ENCODE measurements around the gene CALHM4. TPM values are rescaled to one million over a fixed set of nuclear protein-coding genes. Genes with fewer than 3 reads are reported as not detected.

CALHM4 gene
- total and polyA plus RNA-seq, 2 donors (not counting 1 experiment from before 2014, with no cell fraction given) = not detected

DNA sequence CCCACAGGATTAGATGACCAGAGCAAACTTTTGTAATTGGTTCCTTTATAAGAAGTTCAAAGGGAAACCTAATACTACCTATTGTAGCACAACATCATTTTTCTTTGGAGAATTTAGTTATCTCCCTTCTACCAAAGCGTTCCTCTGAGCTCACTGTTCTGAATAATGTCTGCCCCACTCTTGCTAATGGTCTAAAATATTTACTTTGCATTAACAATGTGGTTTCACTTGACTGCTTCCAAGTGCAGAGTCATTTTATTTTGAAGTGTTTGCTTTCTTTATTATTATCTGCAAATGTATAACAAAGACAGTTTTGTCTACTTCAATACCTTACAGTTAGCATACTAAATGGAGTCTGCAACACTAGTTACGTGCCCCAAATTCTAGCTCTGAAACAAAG lies 23.1 kb upstream of the CALHM4 start:
- Histone ChIP-seq H3K4me1 (ENCODE audit: control insufficient read depth, extremely low read depth, insufficient read depth, low read length) (peaks cover 3% of the 10 kb centered on the region), H3K4me3 (replicated peaks in 1 of 4; ENCODE audit: control extremely low read depth in 1 of 4, insufficient read depth in 1 of 4, low read depth in 3 of 4, low read length in 4 of 4) (no peak overlapping the region), H3K79me2 (ENCODE audit: control insufficient read depth, insufficient read depth, low read length) (no peaks in the 10 kb centered on the region), H3K27me3 (ENCODE audit: control insufficient read depth, insufficient read depth, low read length) (no peaks in the 10 kb centered on the region), H2AFZ (ENCODE audit: low read length) (no peak overlapping the region), H3K36me3 (ENCODE audit: control insufficient read depth, insufficient read depth, low read length) (no peaks in the 10 kb centered on the region), H3K9ac (ENCODE audit: insufficient read depth, low read length) (no peak overlapping the region), H3K27ac (ENCODE audit: insufficient read depth, low read length) (no peak overlapping the region), H4K20me1 (ENCODE audit: control insufficient read depth, extremely low read depth, insufficient read depth, low read length) (no peaks in the 10 kb centered on the region), H3K9me3 (ENCODE audit: control insufficient read depth, insufficient read depth, low read depth, low read length) (no peaks in the 10 kb centered on the region), H3K4me2 (ENCODE audit: extremely low read depth, insufficient read depth, low read length) (no peak overlapping the region)
- DNase-seq (ENCODE audit: low read depth in 2 of 2) = peak; percentile 41 to 71
- TF ChIP-seq EZH2 (IDR thresholded peaks at IDR 0.05; ENCODE audit: low read length, missing control alignments) = no peak
- TF ChIP-seq, protein P1, sequence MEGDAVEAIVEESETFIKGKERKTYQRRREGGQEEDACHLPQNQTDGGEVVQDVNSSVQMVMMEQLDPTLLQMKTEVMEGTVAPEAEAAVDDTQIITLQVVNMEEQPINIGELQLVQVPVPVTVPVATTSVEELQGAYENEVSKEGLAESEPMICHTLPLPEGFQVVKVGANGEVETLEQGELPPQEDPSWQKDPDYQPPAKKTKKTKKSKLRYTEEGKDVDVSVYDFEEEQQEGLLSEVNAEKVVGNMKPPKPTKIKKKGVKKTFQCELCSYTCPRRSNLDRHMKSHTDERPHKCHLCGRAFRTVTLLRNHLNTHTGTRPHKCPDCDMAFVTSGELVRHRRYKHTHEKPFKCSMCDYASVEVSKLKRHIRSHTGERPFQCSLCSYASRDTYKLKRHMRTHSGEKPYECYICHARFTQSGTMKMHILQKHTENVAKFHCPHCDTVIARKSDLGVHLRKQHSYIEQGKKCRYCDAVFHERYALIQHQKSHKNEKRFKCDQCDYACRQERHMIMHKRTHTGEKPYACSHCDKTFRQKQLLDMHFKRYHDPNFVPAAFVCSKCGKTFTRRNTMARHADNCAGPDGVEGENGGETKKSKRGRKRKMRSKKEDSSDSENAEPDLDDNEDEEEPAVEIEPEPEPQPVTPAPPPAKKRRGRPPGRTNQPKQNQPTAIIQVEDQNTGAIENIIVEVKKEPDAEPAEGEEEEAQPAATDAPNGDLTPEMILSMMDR (conservative IDR thresholded peaks at IDR 0.05 in 1 of 2, IDR thresholded peaks at IDR 0.05 in 1 of 2; ENCODE audit: low read depth in 1 of 2, low read length in 2 of 2) = no peak

DNA sequence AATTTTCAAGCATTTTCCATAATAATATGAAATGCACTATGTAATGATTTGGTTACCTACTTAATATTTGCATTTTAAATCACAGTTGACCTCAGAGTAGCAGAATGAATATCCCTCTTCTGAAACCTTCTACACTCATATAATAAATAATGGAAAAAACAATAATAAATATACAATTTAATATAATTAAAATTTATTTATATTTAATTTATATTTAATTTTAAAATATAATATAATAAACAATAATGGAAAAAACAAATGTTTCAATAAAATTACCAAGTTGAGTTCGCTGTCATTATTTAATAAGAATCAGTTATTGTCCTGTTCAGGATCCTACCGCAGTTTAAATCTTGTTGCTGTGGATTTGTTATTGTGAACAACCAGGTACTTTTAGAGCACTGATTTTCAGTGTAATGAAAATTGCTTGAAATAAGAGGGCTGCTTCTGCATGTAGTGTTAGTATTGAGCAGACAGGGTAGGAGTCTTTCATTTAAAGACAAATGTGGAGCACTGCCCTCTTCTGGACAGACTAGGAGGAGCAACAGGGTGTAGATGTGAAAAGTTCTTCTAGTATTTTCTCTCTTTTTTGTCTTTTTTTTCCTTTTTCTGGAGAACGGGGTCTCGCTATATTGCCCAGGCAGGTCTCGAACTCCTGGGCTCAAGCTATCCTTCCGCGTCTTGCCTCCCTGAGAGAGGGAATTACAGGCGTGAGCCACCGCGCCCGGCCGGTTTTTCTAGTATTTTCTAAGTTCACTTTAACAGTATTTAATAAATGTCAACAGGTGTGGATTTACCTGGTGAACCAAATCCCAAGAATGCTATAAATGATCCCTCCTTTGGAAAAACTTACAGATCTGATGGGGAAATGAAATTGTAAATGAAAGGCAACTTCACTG lies 21.6 kb upstream of the CALHM4 start:
- no peak overlapping the region for H3K27ac ChIP-seq (ENCODE audit: insufficient read depth, low read length)
- no peak overlapping the region for H3K4me2 ChIP-seq (ENCODE audit: extremely low read depth, insufficient read depth, low read length)
- H4K20me1 ChIP-seq (ENCODE audit: control insufficient read depth, extremely low read depth, insufficient read depth, low read length) = no peaks in the 10 kb centered on the region
- no peaks in the 10 kb centered on the region for H3K79me2 ChIP-seq (ENCODE audit: control insufficient read depth, insufficient read depth, low read length)
- H2AFZ ChIP-seq (ENCODE audit: low read length) = no peak overlapping the region
- no peaks in the 10 kb centered on the region for H3K27me3 ChIP-seq (ENCODE audit: control insufficient read depth, insufficient read depth, low read length)
- no peaks in the 10 kb centered on the region for H3K9me3 ChIP-seq (ENCODE audit: control insufficient read depth, insufficient read depth, low read depth, low read length)
- H3K9ac ChIP-seq (ENCODE audit: insufficient read depth, low read length) = no peak overlapping the region
- H3K4me1 ChIP-seq (ENCODE audit: control insufficient read depth, extremely low read depth, insufficient read depth, low read length) = peaks cover 3% of the 10 kb centered on the region
- TF ChIP-seq EZH2 (IDR thresholded peaks at IDR 0.05; ENCODE audit: low read length, missing control alignments) = no peak
- TF ChIP-seq, protein P1 (conservative IDR thresholded peaks at IDR 0.05 in 1 of 2, IDR thresholded peaks at IDR 0.05 in 1 of 2; ENCODE audit: low read depth in 1 of 2, low read length in 2 of 2) = peak; percentile 74 to 85
- no peak overlapping the region for H3K4me3 ChIP-seq (replicated peaks in 1 of 4; ENCODE audit: control extremely low read depth in 1 of 4, insufficient read depth in 1 of 4, low read depth in 3 of 4, low read length in 4 of 4)
- peak; percentile 62 to 86 for DNase-seq (ENCODE audit: low read depth in 2 of 2)
- H3K36me3 ChIP-seq (ENCODE audit: control insufficient read depth, insufficient read depth, low read length) = no peaks in the 10 kb centered on the region

- no peak overlapping the region for H3K27ac ChIP-seq (ENCODE audit: insufficient read depth, low read length)
- TF ChIP-seq EZH2 (IDR thresholded peaks at IDR 0.05; ENCODE audit: low read length, missing control alignments) = no peak
- TF ChIP-seq, protein P1 (conservative IDR thresholded peaks at IDR 0.05 in 1 of 2, IDR thresholded peaks at IDR 0.05 in 1 of 2; ENCODE audit: low read depth in 1 of 2, low read length in 2 of 2) = no peak
Measured at GRCh38 chr6:116533233-116533957, 20.2 kb upstream of the CALHM4 start.

More at GRCh38 chr6:116533233-116533957, 20.2 kb upstream of the CALHM4 start:
- Histone ChIP-seq H4K20me1 (ENCODE audit: control insufficient read depth, extremely low read depth, insufficient read depth, low read length) (no peaks in the 10 kb centered on the region), H3K4me3 (replicated peaks in 1 of 4; ENCODE audit: control extremely low read depth in 1 of 4, insufficient read depth in 1 of 4, low read depth in 3 of 4, low read length in 4 of 4) (no peak overlapping the region), H2AFZ (ENCODE audit: low read length) (peak overlapping the region; percentile 26), H3K79me2 (ENCODE audit: control insufficient read depth, insufficient read depth, low read length) (no peaks in the 10 kb centered on the region), H3K27me3 (ENCODE audit: control insufficient read depth, insufficient read depth, low read length) (no peaks in the 10 kb centered on the region), H3K4me2 (ENCODE audit: extremely low read depth, insufficient read depth, low read length) (no peak overlapping the region), H3K4me1 (ENCODE audit: control insufficient read depth, extremely low read depth, insufficient read depth, low read length) (peaks cover 3% of the 10 kb centered on the region), H3K9ac (ENCODE audit: insufficient read depth, low read length) (no peak overlapping the region), H3K9me3 (ENCODE audit: control insufficient read depth, insufficient read depth, low read depth, low read length) (no peaks in the 10 kb centered on the region), H3K36me3 (ENCODE audit: control insufficient read depth, insufficient read depth, low read length) (no peaks in the 10 kb centered on the region)
- no peak for DNase-seq (ENCODE audit: low read depth in 2 of 2)

All from fibroblast of lung (primary cell).